Naive thymus-derived CD4-positive, alpha-beta T cell (primary cell): Measurements from ENCODE around the gene ARSD. TPM values are rescaled to one million over a fixed set of nuclear protein-coding genes. Genes with fewer than 3 reads are reported as not detected.

Experiments used
- ATAC-seq: fragments of 150-1000 bp; cut with Tn5 transposase; 2 replicates; pipeline ENCODE4 v1.10.0; 2021; ENCODE audit warnings: mild to moderate bottlenecking, moderate library complexity
- CTCF ChIA-PET: fragments of 350-600 bp; sonication (Branson Sonifier 250); formaldehyde crosslinking; loops from one replicate; lab custom pipeline; 2021; ENCODE audit warnings: antibody characterized with exemption; lab: Charles Lee
- POLR2A ChIA-PET: fragments of 350-600 bp; sonication (Branson Sonifier 250); formaldehyde crosslinking; loops from one replicate; lab custom pipeline; 2021; ENCODE audit warnings: antibody characterized with exemption, inconsistent platforms; lab: Charles Lee
- DNase-seq, 9 donors: peaks; one replicate each; pipeline versions ENCODE4 v3.0.0 to v3.0.0-alpha.2; 2020 to 2022; ENCODE audit warnings: mixed read lengths in 1 of 9
- H3K27ac ChIP-seq: one replicate; pipeline ENCODE4 v1.7.0; 2013; ENCODE audit warnings: mild to moderate bottlenecking, low read depth, low read length, moderate library complexity
- H3K27me3 ChIP-seq, 2 donors: one replicate each; pipeline ENCODE4 v1.7.0; 2013; ENCODE audit warnings: low read length in 2 of 2, mild to moderate bottlenecking in 2 of 2, moderate library complexity in 2 of 2; ENCODE audit not compliant: control insufficient read depth in 2 of 2, insufficient read depth in 2 of 2
- H3K36me3 ChIP-seq, 3 experiments: 1 replicate in 2 of 3; 2 replicates in 1 of 3; pipeline ENCODE4 v1.7.0; 2013; ENCODE audit warnings: low read length in 3 of 3, mild to moderate bottlenecking in 3 of 3, moderate library complexity in 1 of 3; ENCODE audit not compliant: insufficient read depth in 3 of 3, control insufficient read depth in 2 of 3
- H3K4me1 ChIP-seq, 2 donors: one replicate each; pipeline ENCODE4 v1.7.0; 2013; ENCODE audit warnings: low read length in 2 of 2, mild to moderate bottlenecking in 2 of 2, moderate library complexity in 1 of 2; ENCODE audit not compliant: control insufficient read depth in 2 of 2, insufficient read depth in 2 of 2
- H3K4me3 ChIP-seq: 2 replicates; pipeline ENCODE4 v1.7.0; 2013; ENCODE audit warnings: mild to moderate bottlenecking, low read length
- H3K9me3 ChIP-seq, 3 experiments: 1 replicate in 2 of 3; 2 replicates in 1 of 3; pipeline ENCODE4 v1.7.0; 2013; ENCODE audit warnings: low read length in 3 of 3; ENCODE audit not compliant: control insufficient read depth in 2 of 3
- H3K27ac Mint-ChIP-seq, 9 donors: one replicate each; pipeline ENCODE4 v1.8.0; 2020 to 2022; ENCODE audit warnings: mixed read lengths in 9 of 9, mild to moderate bottlenecking in 8 of 9, moderate library complexity in 5 of 9, inconsistent platforms in 2 of 9
- H3K27me3 Mint-ChIP-seq, 5 donors: one replicate each; pipeline ENCODE4 v1.8.0; 2021 to 2022; ENCODE audit warnings: mixed read lengths in 5 of 5, mild to moderate bottlenecking in 1 of 5
- H3K36me3 Mint-ChIP-seq, 5 donors: one replicate each; pipeline ENCODE4 v1.8.0; 2020 to 2022; ENCODE audit warnings: mixed read lengths in 5 of 5, mild to moderate bottlenecking in 3 of 5, inconsistent platforms in 1 of 5
- H3K4me1 Mint-ChIP-seq, 7 donors: one replicate each; pipeline ENCODE4 v1.8.0; 2020 to 2022; ENCODE audit warnings: mixed read lengths in 7 of 7, mild to moderate bottlenecking in 3 of 7, inconsistent platforms in 1 of 7
- H3K4me3 Mint-ChIP-seq, 10 donors: one replicate each; pipeline ENCODE4 v1.8.0; 2020 to 2022; ENCODE audit warnings: mild to moderate bottlenecking in 10 of 10, mixed read lengths in 10 of 10, moderate library complexity in 6 of 10, inconsistent platforms in 2 of 10
- H3K9me3 Mint-ChIP-seq, 11 donors: one replicate each; pipeline ENCODE4 v1.8.0; 2020 to 2022; ENCODE audit warnings: mixed read lengths in 11 of 11, mild to moderate bottlenecking in 4 of 11, inconsistent platforms in 1 of 11, moderate library complexity in 1 of 11
- intact Hi-C, 2 donors: fragments of 100-400 bp; cut with micrococcal nuclease; formaldehyde crosslinking; loops; one replicate each; pipeline ENCODE4 v1.15.1; 2023
- polyA plus RNA-seq, 2 donors: library from polyadenylated mRNA; unstranded; fragments of 300-500 nt; fragmentation: Illumina TruSeq; gene quantifications; one replicate each; pipeline ENCODE4 v1.2.3, GENCODE V29; 2021
- total RNA-seq, 6 experiments: library from RNA in 5 of 6; stranded (reverse) in 5 of 6; gene quantifications; 1 replicate in 5 of 6; 2 replicates in 1 of 6; pipeline ENCODE4 v1.2.3 and lab custom pipeline; 2021 to 2026

Gene ARSD
- total and polyA plus RNA-seq, 7 experiments from 2014 or later, result 0.97 to 8.9 (median 2.0) TPM

- H3K4me3 ChIP-seq, result no peak overlapping the region
- no peaks in the 10 kb centered on the region for H3K36me3 ChIP-seq
- ATAC-seq, result peak; percentile 36
- Mint-ChIP-seq H3K36me3 (peaks cover 0 to 4% (median 0%) of the 10 kb centered on the region in 5 donors), H3K27me3 (peaks cover 0 to 9% (median 0%) of the 10 kb centered on the region in 5 donors), H3K4me3 (no peak overlapping the region), H3K27ac (no peak overlapping the region), H3K4me1 (peaks cover 0 to 4% (median 3%) of the 10 kb centered on the region in 7 donors), H3K9me3 (peaks cover 0 to 20% (median 4%) of the 10 kb centered on the region in 11 donors)
- ChIA-PET CTCF (no interaction called here), POLR2A (no interaction called here)
- no peaks in the 10 kb centered on the region for H3K27me3 ChIP-seq
- no peak overlapping the region for H3K27ac ChIP-seq
- peaks cover 0 to 4% (median 0%) of the 10 kb centered on the region in 3 experiments for H3K9me3 ChIP-seq
- H3K4me1 ChIP-seq, result no peaks in the 10 kb centered on the region
- DNase-seq, result no peak
- intact Hi-C loops, result no loop called here
Observed at GRCh38 chrX:2934715-2935710, 5.9 kb upstream of the ARSD start.

GRCh38 chrX:2933125-2933900, 4.2 kb upstream of the ARSD start:
- H3K9me3 Mint-ChIP-seq, result peaks cover 0 to 21% (median 4%) of the 10 kb centered on the region in 11 donors
- Histone ChIP-seq H3K27ac (no peak overlapping the region), H3K9me3 (peaks cover 0 to 4% (median 0%) of the 10 kb centered on the region in 3 experiments), H3K27me3 (no peaks in the 10 kb centered on the region), H3K4me3 (no peak overlapping the region), H3K36me3 (no peaks in the 10 kb centered on the region), H3K4me1 (no peaks in the 10 kb centered on the region)
- peaks cover 0 to 9% (median 0%) of the 10 kb centered on the region in 5 donors for H3K27me3 Mint-ChIP-seq
- no peak overlapping the region for H3K4me3 Mint-ChIP-seq
- peaks cover 0 to 4% (median 0%) of the 10 kb centered on the region in 5 donors for H3K36me3 Mint-ChIP-seq
- CTCF ChIA-PET, result no interaction called here
- no peak for DNase-seq
- intact Hi-C loops, result no loop called here
- peaks cover 0 to 5% (median 4%) of the 10 kb centered on the region in 7 donors for H3K4me1 Mint-ChIP-seq
- POLR2A ChIA-PET, result no interaction called here
- no peak overlapping the region for H3K27ac Mint-ChIP-seq
- no peak for ATAC-seq

DNA sequence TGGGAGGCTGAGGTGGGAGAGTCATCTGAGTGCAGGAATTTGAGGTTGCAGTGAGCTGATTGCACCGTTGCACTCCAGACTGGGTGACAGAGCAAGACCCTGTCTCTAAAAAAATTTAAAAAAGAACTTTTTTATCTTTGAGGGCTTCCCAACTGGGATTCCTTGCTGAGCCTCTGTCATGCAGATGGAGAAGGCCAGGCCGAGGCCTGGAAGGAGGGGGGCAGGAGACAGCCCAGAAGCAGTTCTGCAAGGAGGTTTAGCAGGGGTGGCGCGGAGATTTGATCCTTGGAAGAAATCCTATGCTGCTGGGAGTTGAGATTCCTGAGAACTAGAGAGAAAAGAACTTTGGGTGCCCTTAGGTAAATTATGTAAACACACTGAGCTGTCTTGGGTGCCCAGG, 2.5 kb upstream of the ARSD start:
- Mint-ChIP-seq H3K4me1 (peaks cover 0 to 5% (median 4%) of the 10 kb centered on the region in 7 donors), H3K27me3 (peaks cover 0 to 9% (median 0%) of the 10 kb centered on the region in 5 donors), H3K36me3 (peaks cover 0 to 4% (median 0%) of the 10 kb centered on the region in 5 donors), H3K9me3 (peaks cover 0 to 21% (median 4%) of the 10 kb centered on the region in 11 donors), H3K27ac (no peak overlapping the region), H3K4me3 (no peak overlapping the region)
- ChIA-PET CTCF (no interaction called here), POLR2A (no interaction called here)
- no peaks in the 10 kb centered on the region for H3K27me3 ChIP-seq
- no peak overlapping the region for H3K27ac ChIP-seq
- intact Hi-C loops, result no loop called here
- H3K36me3 ChIP-seq, result no peaks in the 10 kb centered on the region
- H3K4me1 ChIP-seq, result no peaks in the 10 kb centered on the region
- H3K9me3 ChIP-seq, result peaks cover 0 to 4% (median 0%) of the 10 kb centered on the region in 3 experiments
- ATAC-seq, result no peak
- no peak for DNase-seq
- no peak overlapping the region for H3K4me3 ChIP-seq

GRCh38 chrX:2931155-2931554, 2.0 kb upstream of the ARSD start:
- POLR2A ChIA-PET, result no interaction called here
- H3K27ac Mint-ChIP-seq, result no peak overlapping the region
- peaks cover 0 to 9% (median 0%) of the 10 kb centered on the region in 5 donors for H3K27me3 Mint-ChIP-seq
- no peak for ATAC-seq
- H3K27ac ChIP-seq, result no peak overlapping the region
- H3K9me3 Mint-ChIP-seq, result peaks cover 0 to 21% (median 4%) of the 10 kb centered on the region in 11 donors
- DNase-seq, result no peak
- H3K9me3 ChIP-seq, result peaks cover 0 to 4% (median 0%) of the 10 kb centered on the region in 3 experiments
- intact Hi-C loops, result no loop called here
- H3K36me3 ChIP-seq, result no peaks in the 10 kb centered on the region
- no peak overlapping the region for H3K4me3 Mint-ChIP-seq
- H3K4me3 ChIP-seq, result no peak overlapping the region
- H3K4me1 Mint-ChIP-seq, result peaks cover 0 to 5% (median 4%) of the 10 kb centered on the region in 7 donors
- CTCF ChIA-PET, result no interaction called here
- no peaks in the 10 kb centered on the region for H3K27me3 ChIP-seq
- no peaks in the 10 kb centered on the region for H3K4me1 ChIP-seq
- peaks cover 0 to 4% (median 0%) of the 10 kb centered on the region in 5 donors for H3K36me3 Mint-ChIP-seq

GRCh38 chrX:2928191-2928582, 952 bp downstream of the ARSD start:
- Mint-ChIP-seq H3K4me1 (peaks cover 0 to 5% (median 4%) of the 10 kb centered on the region in 7 donors), H3K36me3 (peaks cover 0 to 4% (median 0%) of the 10 kb centered on the region in 5 donors), H3K27ac (peak overlapping the region in 1 of 9 donors; percentile 43), H3K4me3 (peak overlapping the region; percentile 50 to 87 (median 72)), H3K9me3 (peaks cover 0 to 21% (median 4%) of the 10 kb centered on the region in 11 donors), H3K27me3 (peaks cover 0 to 6% (median 0%) of the 10 kb centered on the region in 5 donors)
- H3K36me3 ChIP-seq, result no peaks in the 10 kb centered on the region
- peaks cover 0 to 4% (median 0%) of the 10 kb centered on the region in 3 experiments for H3K9me3 ChIP-seq
- no peaks in the 10 kb centered on the region for H3K4me1 ChIP-seq
- ATAC-seq (peak; percentile 21), DNase-seq (no peak)
- intact Hi-C loops, result no loop called here
- no peaks in the 10 kb centered on the region for H3K27me3 ChIP-seq
- ChIA-PET POLR2A (no interaction called here), CTCF (no interaction called here)
- H3K27ac ChIP-seq, result no peak overlapping the region
- no peak overlapping the region for H3K4me3 ChIP-seq

DNA sequence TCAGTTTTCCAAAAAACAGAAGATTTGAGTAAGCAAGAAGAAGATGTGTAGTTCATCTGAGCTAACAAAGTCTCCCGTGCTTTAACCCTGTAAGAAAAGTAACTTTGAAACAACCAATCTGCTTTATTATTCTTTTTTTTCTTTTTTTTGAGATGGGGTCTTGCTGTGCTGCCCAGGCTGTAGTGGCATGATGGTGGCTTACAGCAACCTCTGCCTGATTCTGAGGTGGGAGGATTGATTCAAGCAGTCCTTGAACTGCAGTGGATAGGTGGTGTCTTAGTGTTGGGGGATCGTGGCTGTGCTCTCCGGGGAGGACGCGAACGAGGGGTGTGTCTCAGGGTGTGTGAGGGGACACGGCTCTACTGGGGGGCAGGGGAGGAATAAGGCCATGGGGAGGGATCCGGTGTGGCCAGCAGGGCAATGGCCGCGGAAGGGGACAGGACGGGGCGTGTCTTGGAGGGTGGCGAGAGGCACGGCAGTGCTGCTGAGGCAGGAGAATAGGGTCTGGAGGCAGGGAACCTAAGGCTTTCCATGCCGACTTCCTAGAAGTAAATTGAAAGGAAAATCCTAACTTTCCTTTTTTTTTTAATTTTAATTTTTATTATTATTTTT, 2.4 kb downstream of the ARSD start:
- no peak for DNase-seq

More for the DNA sequence above, 2.4 kb downstream of the ARSD start:
- intact Hi-C loops, result no loop called here
- Mint-ChIP-seq H3K27ac (no peak overlapping the region), H3K9me3 (peaks cover 0 to 19% (median 4%) of the 10 kb centered on the region in 11 donors), H3K4me3 (peak overlapping the region in 5 of 10 donors; percentile 4 to 62 (median 46)), H3K4me1 (peaks cover 0 to 5% (median 4%) of the 10 kb centered on the region in 7 donors), H3K36me3 (peaks cover 0 to 4% (median 0%) of the 10 kb centered on the region in 5 donors), H3K27me3 (peaks cover 0 to 6% (median 0%) of the 10 kb centered on the region in 5 donors)
- ChIA-PET POLR2A (no interaction called here), CTCF (no interaction called here)
- Histone ChIP-seq H3K4me1 (no peaks in the 10 kb centered on the region), H3K27ac (no peak overlapping the region), H3K27me3 (no peaks in the 10 kb centered on the region), H3K4me3 (no peak overlapping the region), H3K9me3 (peaks cover 0 to 4% (median 0%) of the 10 kb centered on the region in 3 experiments), H3K36me3 (no peaks in the 10 kb centered on the region)
- no peak for ATAC-seq
